ENCODE measurements around the gene ARAP3.

GRCh38 chr5:141722266-141722665 is 40.2 kb upstream of the ARAP3 start:
- TF ChIP-seq CTCF (IDR thresholded peaks at IDR 0.05) (no peak), POLR2A (IDR thresholded peaks at IDR 0.05) (no peak)

Measured in body of pancreas (tissue), 4 donors.